Measurements from ENCODE around the gene VPS33A.

GRCh38 chr12:122203301-122204166, 62.8 kb downstream of the VPS33A start, which contains the start of gene B3GNT4:
- no peak for TF ChIP-seq REST (IDR thresholded peaks at IDR 0.05; ENCODE audit: insufficient read depth in 1 of 2, low read depth in 2 of 2, low read length in 1 of 2)
- no peak for TF ChIP-seq CTCF (IDR thresholded peaks at IDR 0.05)

All from Panc1 (cell line).